CD4-positive, alpha-beta T cell treated with Interleukin-17A for 1 hour (primary cell): ENCODE data around the gene MEMO1.
A peak's percentile ranks its signal among the peaks of the same experiment; 100 is the strongest.
"Not testable (repeated sequence)": the region's sequence is repeated elsewhere in the genome, so short reads cannot be mapped to it uniquely, and the experiment has no call there.

Experiments
- DNase-seq: peaks from one replicate; pipeline ENCODE4 v3.0.0-alpha.2; 2020

Gene MEMO1

DNA sequence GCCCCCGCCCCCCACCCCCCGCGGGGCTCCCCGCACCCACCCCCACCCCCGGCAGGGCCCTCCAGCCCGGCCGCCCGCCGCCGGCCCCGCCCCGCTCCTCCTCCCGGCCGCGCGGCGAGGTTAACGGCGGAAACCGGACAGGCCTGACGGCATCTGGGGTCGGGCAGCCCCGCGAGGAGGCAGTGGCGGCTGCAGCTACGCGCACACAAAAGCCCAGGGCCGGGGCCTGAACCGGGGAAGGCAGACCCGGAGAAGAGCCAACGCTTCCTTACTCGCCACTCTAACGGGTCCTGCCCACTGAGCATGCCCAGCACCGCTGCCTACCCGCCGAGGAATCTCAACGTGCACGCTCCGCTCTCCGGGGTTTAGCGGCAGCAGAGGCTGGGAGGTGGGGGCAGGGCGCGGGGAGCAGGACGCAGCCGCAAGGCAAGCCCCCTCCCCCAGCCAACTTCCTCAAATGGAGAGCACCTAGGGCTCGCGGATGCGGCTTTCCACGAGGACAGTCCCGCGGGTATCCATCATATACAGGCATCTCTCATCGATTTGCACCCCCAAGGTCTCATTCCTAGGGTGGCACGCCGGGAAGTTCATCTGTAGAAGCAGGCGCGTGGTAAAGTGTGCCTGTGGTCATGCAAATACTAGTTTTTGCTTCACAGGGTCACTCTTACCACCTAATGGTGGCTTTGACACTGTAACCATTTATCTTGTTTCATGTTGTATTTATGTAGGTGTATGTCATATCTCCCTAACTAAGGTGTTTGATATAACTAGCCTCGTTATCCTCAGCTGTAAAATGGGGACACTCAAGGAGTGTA is at the start of gene MEMO1:
MEMO1 (minus strand) TSS at position 339 of the 815 bp plus-strand sequence. CDS start 761 bp downstream, outside the sequence.
- peak; percentile 90 for DNase-seq

DNA sequence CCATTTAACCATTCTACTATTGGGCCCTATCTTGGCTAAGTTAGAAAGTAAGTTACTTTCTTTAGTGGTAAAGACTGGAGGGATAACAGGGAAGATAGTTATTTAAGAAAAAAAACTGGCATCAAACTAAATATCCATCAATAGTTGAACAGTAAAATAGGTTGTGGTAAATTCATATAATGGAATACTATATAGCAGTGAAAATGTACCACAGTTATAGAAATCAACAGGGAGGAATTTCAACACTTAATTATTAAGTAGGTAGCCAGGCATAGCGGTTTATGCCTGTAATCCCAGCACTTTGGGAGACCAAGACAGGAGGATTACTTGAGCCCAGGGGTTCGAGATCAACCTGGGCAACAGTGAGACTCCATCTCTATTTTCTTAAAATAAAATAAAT is 49.5 kb upstream of the MEMO1 start:
- DNase-seq, result no peak

DNA sequence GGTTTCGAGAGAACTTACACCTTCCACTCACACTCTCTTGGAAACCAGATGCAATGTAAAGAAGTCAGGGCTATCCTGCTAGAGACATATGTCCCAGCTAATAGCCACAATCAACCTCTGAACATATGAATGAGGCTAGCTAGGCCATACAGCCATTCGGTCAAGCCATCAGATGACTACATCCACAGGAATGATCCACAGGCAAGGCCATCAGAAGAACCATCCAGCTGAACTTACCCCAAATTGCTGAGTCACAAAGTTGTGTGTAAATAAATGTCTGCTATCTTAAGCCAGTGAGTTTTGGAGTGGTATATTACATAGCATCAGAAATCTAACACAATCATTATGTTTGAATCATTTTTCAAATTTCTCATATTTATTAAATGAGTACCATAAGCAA is 47.3 kb upstream of the MEMO1 start:
- no peak for DNase-seq

DNA sequence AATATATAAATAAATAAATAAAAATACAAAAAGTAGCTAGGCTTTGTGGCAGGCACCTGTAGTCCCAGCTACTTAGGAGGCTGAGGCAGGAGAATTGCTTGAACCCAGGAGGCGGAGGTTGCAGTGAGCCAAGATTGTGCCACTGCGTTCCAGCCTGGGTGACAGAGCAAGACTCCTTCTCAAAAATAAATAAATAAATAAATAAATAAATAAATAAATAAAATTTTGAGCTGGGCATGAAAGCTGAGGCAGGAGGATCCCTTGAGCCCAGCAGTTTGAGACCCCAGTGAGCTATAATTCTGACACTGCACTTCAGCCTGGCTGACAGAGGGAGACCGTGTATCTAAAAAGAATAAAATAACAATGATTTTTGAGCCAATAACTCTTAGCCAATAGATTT is 43.8 kb upstream of the MEMO1 start:
- not testable (repeated sequence) for DNase-seq

DNA sequence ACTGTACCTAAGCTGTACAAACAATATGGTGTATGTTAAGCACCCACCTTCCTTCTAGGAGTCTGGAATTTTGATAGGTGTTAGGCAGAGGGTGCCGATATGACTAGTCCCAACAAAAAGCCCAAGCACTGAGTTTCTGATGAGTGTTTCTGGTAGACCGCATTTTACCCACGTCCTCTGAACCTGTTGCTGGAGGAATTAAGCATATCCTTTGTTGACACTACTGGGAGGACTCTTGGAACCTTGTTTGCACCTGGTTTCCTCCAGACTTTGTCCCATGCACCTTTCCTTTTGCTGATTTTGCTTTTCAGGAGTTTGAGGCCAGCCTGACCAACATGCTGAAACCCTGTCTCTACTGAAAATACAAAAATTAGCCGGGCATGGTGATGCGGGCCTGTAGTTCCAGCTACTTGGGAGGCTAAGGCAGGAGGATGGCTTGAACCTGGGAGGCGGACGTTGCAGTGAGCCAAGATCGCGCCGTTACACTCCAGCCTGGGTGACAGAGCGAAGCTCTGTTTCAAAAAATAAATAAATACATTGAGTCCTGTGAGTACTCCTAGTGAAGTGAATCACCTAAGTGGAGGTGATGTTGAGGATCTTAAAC is 41.1 kb upstream of the MEMO1 start:
- DNase-seq, result no peak

DNA sequence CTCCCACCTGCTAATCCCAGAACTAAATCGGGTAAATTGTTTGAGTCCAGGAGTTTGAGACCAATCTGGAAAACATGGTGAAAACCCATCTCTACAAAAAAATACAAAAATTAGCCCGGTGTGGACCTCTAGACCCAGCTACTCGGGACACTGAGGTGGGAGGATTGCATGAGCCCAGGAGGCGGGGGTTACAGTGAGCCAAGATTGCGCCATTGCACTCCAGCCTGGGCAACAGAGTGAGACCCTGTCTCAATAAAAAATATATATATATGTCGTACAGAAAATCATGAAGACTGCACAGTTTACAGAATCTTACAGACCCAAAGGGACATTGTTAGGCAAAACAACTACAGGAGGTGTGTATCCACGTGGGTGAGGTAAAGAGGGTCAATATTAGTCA is 32.8 kb upstream of the MEMO1 start:
- DNase-seq, result no peak

DNA sequence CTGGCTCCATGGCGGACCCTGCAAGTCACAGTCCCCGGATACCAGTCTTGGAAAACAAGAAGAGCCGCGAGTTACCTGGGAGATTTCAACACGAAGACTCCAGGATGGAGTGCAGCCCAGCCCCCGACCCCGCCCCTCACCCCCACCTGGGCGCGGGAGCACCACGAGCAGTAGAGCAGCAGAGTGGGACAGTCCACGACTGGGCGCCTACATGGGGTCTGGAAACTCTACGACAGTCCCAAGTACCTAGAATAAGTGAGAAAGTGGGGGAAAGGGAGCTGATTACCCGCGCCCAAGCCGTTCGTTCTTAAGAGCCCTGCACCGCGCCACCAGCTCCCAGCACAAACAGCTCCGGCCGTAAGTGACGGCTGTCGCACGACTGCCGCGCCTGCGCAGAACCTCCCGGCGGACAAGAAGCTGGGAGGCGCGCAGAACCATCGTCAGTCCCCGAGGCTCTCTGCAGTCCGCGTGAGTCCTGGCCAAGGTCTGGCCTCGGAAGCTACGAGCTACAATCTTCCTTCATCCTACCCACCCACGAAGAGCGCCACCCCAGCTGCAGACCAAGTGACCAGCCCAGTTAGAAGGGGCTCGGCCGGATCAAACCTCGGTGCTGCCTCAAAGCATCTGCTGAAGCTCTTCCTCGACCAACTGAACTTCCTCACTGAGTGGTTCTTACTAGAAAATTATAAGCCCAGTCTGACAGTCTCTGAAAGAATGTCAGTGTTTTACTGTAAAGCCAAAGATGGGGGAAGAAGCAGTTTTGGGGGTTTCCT is 28.8 kb upstream of the MEMO1 start, which contains the start of gene DPY30:
DPY30 (minus strand) TSS at position 359 of the 773 bp plus-strand sequence; CDS start at position 10, 349 bp downstream.
- DNase-seq, result peak; percentile 92

DNA sequence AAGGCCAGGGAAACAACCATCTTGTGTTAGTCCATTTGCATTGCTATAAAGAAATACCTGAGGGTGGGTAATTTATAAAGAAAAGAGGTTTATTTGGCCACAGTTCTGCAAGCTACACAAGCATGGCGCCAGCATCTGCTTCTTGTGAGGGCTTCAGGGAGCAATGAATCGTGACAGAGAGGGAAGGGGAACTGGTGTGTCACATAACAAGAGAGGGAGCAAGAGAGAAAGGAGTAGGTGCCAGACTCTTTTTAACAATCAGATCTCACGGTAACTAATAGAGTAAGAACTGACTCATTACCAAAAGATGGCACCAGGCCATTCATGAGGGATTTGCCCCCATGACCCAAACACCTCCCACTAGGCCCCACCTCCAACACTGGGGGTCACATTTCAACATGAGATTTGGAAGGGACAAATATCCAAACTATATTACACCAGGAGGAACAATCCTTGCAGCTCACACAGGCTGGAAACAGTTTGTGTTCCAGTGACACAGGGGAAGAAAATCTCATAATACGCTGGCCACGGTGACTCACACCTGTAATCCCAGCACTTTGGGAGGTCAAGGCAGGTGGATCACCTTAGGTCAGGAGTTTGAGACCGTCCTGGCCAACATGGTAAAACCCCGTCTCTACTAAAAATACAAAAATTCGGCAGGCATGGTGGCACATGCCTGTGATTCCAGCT is 23.5 kb upstream of the MEMO1 start:
- not testable (repeated sequence) for DNase-seq

DNA sequence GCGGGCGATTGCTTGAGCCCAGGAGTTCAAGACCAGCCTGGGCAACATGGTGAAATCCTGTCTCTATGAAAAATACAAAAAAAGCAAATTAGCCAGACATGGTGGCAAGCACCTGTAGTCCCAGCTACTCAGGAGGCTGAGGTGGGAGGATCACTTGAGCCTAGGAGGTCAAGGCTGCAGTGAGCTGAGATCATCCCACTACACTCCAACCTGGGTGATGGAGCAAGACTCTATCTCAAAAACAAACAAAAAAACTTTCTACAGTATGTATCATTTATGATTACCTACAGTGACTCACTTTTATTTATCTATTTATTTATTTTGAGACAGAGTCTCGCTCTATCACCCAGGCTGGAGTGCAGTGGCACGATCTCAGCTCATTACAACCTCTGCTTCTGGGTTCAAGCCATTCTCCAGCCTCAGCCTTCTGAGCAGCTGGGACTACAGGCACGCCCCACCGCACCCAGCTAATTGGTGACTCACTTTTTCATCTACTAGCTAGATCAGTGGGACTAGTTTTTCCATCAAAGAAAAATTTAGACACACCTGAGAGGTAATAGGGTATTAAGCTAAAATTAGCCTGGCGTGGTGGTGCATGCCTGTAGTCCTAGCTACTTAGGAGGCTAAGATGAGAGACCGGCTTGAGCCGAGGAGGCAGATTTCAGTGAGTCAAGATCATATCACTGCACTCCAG is 8.1 kb upstream of the MEMO1 start:
- DNase-seq, result not testable (repeated sequence)

DNA sequence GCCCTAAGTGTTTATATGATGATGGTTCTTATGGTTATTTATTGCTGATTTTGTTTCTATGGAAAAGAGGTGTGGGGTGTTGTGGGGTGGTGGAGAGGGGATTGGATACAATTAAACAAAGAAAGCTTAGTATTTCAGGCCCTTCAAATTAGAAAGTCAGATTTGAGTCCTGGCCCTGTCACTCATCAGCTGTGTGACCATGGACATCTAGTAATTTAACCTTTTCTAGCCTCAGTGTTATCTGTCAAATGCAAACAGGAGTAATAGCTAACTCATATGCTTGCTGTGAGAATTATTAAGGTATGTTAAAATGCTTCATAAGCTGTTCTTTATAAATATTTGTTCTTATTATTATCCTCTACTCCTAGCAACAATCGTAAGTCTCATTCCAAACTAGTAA is 2.1 kb upstream of the MEMO1 start:
- DNase-seq, result no peak

DNA sequence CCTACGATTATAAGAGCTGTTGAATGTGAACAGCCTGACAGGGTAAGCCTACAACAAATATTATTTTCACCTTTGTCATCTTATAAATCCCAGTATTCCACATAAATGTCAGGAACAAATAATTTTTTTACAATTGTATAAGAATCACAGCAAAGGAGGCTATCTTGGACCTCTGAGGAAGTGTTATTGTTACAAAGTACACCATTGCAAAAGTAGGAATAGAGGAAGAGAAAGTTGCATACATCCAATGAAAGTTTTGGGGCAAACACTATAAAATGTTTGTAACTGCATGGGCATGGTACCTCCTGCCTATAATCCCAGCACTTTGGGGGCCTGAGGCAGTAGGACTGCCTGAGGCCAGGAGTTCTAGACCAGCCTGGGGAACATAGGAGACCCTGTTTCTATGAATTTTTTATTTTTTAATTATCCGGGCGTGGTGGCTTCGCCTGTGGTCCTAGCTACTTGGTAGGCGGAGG is 715 bp upstream of the MEMO1 start:
- no peak for DNase-seq

DNA sequence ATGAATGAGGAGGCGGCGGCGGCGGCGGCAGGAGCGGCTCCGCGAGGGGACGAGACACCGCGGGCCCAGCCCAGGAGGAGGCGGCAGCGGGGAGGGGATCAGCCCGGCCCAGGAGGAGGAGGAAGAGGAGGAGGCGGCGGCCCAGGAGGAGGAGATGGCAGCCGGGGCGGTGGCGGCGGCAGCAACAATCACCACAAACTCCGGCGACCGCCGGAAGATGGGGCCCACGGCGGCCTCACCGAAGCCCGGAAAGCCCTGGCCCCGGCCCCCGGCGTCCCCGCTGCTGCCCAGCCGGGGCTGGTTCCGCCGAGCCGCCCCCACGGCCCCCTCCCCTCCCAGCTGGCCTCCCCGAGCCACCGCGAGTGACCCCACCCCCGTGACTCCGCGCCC is 533 bp downstream of the MEMO1 start:
- peak; percentile 78 for DNase-seq

DNA sequence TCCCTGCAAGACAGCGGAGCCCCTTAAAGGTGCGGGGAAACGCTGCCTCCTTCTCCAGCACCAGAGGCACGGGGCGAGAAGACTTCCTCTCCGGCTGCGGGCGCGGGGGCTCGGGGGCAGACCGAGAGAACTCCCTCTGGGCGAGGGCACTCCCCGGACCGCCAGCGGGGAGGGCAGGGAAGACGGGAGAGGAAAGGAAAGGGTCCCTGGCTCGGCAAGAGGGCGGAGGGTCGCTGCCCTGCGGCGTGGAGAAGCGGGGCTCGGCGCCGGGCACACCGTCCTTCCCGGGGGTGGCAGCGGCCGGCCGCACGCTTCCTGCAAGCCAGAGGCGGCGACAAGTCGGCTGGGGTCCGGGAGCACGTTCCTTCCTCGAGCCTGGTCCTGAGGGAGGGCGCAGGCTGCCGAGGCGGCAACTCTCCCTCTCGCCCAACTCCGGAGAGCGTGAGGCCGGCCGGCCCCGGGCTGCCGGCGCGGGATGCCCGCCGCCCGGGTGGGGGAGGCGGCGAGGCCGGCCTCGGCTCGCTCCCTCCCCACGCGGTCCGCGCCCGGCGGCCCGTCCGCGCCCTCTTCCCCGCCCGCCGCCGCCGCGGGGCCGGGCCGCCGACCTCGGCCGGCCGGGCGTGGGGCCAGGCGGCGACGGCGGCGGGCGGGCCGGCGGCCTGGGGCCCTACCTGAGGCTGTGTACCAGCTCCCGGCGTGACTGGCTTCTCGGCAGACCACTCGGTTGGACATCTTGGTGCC is 1.1 kb downstream of the MEMO1 start:
- DNase-seq, result peak; percentile 32

DNA sequence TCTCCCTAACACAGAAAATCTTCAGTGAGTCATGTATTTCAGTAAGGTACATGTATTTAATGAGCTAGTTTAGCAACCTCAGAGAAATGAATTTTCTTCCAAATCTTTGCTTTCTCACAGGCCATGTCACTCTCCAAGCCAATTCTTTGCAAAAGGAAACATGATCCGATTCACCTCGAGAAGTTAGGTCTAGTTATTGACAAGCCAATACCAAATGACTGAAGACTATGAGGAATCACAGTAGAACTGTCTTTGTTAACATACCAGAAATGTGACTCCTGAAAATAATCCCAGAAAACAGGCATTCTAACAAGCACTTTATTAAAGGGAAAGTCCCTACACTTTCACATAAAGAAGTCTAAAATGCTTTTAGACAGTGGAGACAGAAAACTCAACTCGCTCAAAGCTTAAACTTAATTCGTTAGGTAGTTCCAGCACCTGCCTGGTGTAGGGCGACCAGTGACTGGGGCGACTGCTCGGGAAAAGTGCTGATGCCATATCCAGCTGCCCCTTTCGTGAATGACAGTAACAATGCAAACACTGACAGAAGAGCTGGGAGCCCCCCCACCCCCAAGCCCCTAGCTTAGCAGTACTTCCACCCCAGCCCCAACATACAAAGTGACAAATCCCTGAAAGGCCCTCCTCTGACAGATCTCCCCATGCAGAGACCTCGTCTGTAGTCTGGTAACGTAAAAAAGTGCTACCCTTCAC is 1.8 kb downstream of the MEMO1 start:
- DNase-seq, result peak; percentile 16

DNA sequence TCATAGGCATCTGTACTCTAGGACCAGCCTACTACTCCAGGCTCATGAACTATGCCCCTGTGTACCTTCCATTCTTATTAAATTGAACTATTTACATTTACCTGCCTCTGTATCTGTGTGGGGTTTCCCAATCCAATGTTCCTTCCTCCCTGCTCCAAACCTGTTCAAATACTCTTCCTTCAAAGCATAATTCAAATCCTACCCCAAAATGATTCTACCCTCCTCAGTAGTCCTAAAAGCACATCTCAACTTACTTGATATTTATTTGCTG is 3.8 kb downstream of the MEMO1 start:
- no peak for DNase-seq

DNA sequence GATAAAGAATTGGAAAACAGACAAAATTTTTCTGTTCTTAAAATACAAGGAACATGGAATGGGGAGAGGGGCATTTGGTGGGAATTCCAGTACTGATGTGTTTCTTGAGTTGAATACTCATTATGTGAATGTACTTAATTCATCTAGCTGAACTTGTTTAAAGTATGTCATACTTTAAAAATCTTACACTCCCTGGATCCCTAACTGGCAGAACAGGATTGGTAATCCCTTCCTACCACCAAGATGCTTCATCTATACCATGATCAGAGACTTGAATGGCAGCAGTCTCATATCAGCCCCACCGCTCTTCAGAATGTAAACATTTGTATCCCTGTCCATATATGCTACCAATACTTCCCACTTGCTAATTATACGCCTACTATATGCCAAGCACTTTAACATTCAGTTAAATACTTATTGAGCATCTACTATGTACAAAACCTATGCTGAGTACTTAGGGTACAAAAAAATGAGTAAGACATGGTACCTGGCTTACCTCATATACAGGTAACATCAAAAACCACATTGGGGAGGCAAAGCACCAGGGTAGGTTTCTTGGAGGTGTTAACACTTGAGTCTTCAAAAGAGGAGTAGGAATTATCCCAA is 5.3 kb downstream of the MEMO1 start:
- DNase-seq, result no peak

DNA sequence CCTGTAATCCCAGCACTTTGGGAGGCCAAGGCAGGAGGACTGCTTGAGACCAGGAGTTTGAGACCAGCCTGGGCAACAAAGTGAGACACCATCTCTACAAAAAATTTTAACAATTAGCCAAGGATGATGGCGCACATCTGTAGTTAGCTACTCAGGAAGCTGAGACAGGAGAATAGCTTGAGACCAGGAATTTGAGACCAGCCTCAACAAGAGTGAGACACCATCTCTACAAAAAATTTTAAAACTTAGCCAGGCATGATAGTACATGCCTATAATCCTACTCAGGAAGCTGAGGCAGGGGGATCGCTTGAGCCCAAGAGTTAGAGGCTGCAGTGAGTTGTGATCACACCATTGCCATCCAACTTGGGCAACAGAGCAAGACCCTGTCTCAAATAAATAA is 7.0 kb downstream of the MEMO1 start:
- DNase-seq, result no peak

DNA sequence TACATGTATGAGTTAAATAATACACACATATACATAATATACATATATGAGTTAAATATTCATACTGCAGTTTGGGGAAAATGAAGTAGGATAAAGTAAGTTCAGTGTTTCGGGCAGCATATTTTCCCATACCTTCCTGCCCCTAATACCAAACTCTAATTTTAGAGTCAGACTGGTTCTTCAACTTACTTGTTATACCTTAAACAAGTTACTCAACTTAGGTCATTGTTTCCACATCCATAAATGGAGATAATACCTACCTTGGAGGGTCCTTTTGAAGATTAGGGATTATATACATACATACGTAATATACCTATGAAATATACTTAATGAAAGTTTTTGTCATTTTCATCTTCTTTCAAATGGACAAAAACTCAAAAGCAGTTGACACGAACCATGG is 8.4 kb downstream of the MEMO1 start:
- no peak for DNase-seq

DNA sequence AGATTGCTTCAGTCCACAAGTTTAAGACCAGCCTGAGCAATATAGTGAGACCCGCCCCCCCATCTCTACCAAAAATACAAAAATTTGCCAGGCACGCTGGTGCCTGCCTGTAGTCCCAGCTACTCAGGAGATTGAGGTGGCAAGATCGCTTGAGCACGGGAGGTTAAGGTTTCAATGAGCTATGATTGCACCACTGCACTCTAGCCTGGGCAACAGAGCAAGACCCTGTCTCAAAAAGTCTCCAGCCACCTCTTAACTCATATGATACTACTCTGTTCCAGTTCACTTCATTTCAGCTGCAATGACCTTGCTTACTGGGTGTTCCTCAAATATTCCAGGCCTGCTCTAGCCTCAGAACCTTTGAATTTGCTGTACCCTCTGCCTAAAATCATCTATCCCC is 11.4 kb downstream of the MEMO1 start:
- no peak for DNase-seq

DNA sequence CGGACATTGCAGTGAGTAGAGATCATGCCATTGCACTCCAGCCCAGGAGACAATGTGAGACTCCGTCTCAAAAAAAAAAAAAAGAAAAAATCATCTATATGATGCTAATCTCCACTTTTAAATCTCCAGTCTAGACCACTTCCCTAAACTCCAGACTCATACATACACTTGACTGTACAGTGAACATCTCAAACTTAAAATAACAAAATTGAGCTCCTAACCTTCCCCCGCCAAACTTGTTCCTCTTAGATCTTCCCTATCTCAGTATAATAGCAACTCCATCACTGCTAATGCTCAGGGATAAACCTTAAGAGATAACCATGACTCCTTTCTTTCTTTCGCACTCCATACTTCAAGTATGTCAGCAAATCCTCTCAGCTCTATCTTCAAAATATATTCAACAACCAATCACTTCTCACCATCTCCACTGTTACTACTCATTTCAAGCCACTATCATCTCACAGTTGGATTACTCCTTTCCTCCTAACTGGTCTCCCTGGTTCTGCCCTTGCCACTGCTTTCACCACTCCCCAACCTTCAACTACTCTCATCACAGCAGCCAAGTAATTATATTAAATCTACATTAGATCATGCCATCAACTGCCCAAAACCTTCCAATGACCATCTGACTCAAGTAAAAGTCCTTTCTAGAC is 12.0 kb downstream of the MEMO1 start:
- DNase-seq, result no peak
